Gastrocnemius medialis (tissue), 4 donors: ENCODE measurements around the gene FEN1.

Experiments used
- CTCF ChIP-seq, 5 experiments: fragments of 450-650 bp in 3 of 5; fragments of 200-600 bp in 2 of 5; sonication (generic) in 2 of 5; IDR thresholded peaks in 4 of 5; conservative IDR thresholded peaks in 1 of 5; 1 replicate in 4 of 5; 2 replicates in 1 of 5; pipeline ENCODE4 v1.5.1; 2016 to 2019; ENCODE audit warnings: antibody characterized with exemption in 5 of 5, mild to moderate bottlenecking in 3 of 5, moderate library complexity in 3 of 5
- POLR2A ChIP-seq, 2 donors: fragments of 450-650 bp; IDR thresholded peaks; one replicate each; pipeline ENCODE4 v1.6.1; 2017; ENCODE audit warnings: antibody characterized with exemption in 2 of 2, mild to moderate bottlenecking in 2 of 2, moderate library complexity in 2 of 2

- no peak for TF ChIP-seq POLR2A (IDR thresholded peaks at IDR 0.05)
- TF ChIP-seq CTCF (IDR thresholded peaks at IDR 0.05 in 4 of 5, conservative IDR thresholded peaks at IDR 0.05 in 1 of 5), result no peak
These were observed 41.2 kb downstream of the FEN1 start for GRCh38 chr11:61833926-61834277.
